Astrocyte of the cerebellum (primary cell): ENCODE measurements around the gene OR2A25.

ENCODE experiments used
- DNase-seq: peaks from one replicate; pipeline ENCODE4 v3.0.0-alpha.2; 2011; ENCODE audit warnings: low read depth
- H3K4me3 ChIP-seq: 2 replicates; pipeline ENCODE4 v1.5.1; 2011; ENCODE audit warnings: mild to moderate bottlenecking, low read depth, low read length, moderate library complexity
- CTCF ChIP-seq: IDR thresholded peaks from 2 replicates; pipeline ENCODE4 v1.5.1; 2012; ENCODE audit warnings: low read length, low read depth, moderate library complexity, mild to moderate bottlenecking; ENCODE audit errors: missing control alignments
- in situ Hi-C: cut with HindIII; loops from 2 replicates; pipeline ENCODE4 v1.10.0; 2017; ENCODE audit warnings: low sequenced_read_pairs

The OR2A25 gene

GRCh38 chr7:144113651-144114050, 44.0 kb downstream of the OR2A25 start:
- no peak overlapping the region for H3K4me3 ChIP-seq
- in situ Hi-C loops: no loop called here
- no peak for TF ChIP-seq CTCF
- DNase-seq: no peak

DNA sequence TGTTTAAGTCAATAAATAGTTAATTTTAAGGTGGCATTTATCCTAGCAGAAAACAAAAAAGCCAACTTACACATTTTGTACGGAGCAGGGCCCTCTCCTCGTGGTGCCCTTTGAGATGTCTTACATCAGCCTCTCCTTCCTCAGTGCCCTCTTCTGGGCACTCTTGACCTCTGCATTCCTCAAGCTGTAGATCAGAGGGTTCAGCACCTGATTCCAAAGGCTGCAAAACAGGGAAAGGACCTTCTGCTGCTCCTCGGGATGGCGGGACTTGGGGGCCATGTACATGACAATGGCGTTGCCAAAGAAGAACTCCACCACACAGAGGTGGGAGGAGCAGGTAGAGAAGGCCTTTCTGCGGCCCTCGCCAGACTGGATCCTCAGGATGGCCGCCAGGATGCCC, 48.7 kb downstream of the OR2A25 start:
- no peak for DNase-seq
- no peak for TF ChIP-seq CTCF
- H3K4me3 ChIP-seq: no peak overlapping the region
- in situ Hi-C loops: no loop called here

GRCh38 chr7:144122876-144123275, 53.3 kb downstream of the OR2A25 start, which contains the start of gene OR2A14:
Gene OR2A14 (plus strand): TSS chr7:144123176. CDS start chr7:144129113, 5,937 bp downstream.
- in situ Hi-C loops: no loop called here
- no peak for TF ChIP-seq CTCF
- no peak for DNase-seq
- no peak within 1 kb of the TSS for H3K4me3 ChIP-seq
